Measurements from ENCODE around the gene QPRT.
"Not testable (repeated sequence)": the region's sequence is repeated elsewhere in the genome, so short reads cannot be mapped to it uniquely, and the experiment has no call there.

The QPRT gene

DNA sequence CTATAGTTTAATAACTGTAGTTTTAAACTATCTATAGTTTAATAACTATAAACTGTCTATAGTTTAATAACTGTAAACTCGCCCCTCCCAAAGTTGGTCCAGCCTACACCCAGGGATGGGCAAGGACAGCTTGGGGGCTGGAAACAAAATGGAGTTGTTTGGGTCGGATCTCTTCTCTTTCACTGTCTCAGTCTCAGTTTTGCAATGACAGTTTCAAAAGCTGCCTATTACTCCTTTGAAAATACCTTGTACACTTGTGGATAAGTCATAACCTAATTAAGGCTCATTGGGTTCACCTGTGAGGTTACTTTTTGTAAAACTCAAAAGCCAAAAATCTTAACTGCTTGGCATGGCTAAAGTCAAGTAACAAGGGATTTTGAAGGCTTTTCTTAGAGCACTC is 35.4 kb downstream of the QPRT start:
- DNase-seq (ENCODE audit: low spot score) (no peak), FAIRE-seq (no peak)

DNA sequence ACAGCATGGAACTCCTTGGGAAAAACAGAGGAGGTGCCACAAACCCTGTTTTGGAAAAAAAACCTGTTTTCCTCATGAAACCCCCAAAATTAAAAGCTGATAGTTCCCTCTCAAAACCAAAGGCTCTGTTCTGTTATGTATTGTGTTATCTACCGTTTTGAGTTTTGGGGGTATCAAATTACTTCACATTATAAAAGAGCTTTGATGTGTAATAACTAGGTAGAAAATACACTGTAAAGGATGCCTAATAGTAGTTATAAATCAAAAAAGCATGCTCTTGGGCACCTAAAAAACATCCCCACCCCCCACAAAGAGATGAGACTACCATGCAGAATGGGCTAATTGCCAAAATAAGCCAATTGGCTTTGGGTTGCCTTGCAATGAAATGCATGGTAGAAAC is 36.0 kb downstream of the QPRT start:
- DNase-seq (ENCODE audit: low spot score) (no peak), FAIRE-seq (no peak)

DNA sequence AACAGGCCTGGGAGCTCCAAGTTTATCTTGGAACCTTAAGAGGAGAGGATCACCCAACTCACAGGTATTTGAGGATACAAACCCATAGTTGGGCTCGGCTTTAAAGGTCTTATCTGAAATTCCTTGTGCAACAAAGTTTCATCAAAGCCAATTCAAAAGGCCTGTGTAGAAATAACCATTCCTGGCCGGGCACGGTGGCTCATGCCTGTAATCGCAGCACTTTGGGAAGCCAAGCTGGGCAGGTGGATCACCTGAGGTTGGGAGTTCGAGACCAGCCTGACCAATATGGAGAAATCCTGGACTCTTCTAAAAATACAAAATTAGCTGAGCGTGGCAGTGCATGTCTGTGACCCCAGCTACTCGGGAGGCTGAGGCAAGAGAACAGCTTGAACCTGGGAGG is 38.1 kb downstream of the QPRT start:
- FAIRE-seq = no peak

DNA sequence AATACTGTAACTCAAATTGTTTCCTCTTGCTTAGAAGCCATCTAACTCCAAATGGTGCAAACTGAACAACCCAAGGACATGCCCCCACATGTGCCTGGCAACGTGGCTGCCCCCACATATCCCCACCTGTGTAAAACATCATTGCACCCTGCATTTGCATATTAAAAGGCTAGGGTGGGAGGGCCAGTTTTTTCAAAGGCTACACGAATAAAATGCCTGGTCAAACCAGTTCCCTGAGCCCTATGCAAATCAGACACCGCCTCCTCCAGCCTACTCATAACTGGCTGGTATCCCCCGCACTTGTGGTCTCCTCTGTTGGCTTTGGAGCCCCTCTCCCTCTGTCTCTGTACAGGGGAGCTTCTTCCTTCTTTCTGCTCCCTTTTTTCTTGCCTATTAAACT is 40.1 kb downstream of the QPRT start:
- DNase-seq (ENCODE audit: low spot score) (no peak), FAIRE-seq (no peak)

More for the DNA sequence above, 38.1 kb downstream of the QPRT start:
- no peak for DNase-seq (ENCODE audit: low spot score)

DNA sequence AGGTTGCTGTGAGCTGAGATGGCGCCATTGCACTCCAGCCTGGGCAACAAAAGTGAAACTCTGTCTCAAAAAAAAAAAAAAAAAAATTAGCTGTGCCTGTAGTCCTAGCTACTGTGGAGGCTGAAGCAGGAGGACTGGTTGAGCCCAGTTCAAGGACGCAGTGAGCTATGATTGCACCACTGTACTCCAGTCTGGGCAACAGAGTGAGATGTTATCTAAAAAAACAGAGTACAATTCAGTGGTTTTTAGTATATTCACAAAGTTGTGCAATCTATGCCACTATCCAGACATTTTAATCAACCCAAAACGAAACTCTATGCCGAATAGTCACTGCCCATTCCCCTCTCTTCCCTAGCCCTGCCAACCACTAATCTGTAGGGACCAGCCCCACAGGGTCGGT is 41.7 kb downstream of the QPRT start:
- DNase-seq (ENCODE audit: low spot score) = no peak
- no peak for FAIRE-seq

DNA sequence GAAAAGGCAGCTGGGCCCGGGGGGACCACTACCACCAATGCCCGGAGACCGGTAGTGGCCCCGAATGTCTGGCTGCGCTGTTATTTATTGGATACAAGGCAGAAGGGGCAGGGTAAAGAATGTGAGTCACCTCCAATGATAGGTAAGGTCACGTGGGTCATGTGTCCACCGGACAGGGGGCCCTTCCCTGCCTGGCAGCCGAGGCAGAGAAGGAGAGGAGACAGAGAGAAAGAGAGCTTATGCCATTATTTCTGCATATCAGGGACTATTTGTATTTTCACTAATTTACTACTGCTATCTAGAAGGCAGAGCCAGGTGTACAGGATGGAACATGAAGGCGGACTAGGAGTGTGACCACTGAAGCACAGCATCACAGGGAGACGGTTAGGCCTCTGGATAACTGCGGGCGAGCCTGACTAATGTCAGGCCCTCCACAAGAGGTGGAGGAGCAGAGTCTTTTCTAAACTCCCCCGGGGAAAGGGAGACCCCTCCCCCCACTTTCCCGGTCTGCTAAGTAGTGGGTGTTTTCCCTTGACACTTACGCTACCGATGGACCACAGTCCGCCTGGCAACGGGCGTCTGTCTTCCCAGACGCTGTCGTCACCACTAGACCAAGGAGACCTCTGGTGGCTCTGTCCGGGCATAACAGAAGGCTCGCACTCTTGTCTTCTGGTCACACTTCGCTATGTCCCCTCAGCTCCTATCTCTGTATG is 42.3 kb downstream of the QPRT start:
- DNase-seq (ENCODE audit: low spot score) = peak; percentile 66
- not testable (repeated sequence) for FAIRE-seq

DNA sequence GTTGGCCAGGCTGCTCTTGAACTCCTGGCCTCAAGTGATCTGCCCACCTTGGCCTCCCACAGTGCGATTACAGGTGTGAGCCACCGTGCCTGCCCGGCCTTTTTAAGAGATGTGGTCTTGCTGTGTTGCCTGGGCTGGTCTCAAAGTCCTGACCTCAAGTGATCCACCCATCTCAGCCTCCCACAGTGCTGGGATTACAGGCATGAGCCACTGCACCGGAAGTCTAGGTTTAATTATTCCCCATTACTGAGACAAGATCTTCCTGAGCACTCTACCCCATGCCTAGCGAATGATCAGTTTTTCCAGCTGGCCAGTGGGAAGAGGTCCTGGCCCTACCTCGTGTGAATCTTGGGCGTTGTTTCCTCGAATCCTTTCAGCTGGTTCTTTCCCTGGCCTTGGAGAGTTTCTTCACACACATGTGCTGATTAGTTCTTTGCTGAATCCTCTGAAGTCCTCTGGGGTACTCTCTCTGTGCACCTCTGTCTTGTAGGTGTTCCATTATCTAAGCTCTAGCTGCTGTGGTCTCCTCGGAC is 47.9 kb downstream of the QPRT start:
- FAIRE-seq (no peak), DNase-seq (ENCODE audit: low spot score) (no peak)

DNA sequence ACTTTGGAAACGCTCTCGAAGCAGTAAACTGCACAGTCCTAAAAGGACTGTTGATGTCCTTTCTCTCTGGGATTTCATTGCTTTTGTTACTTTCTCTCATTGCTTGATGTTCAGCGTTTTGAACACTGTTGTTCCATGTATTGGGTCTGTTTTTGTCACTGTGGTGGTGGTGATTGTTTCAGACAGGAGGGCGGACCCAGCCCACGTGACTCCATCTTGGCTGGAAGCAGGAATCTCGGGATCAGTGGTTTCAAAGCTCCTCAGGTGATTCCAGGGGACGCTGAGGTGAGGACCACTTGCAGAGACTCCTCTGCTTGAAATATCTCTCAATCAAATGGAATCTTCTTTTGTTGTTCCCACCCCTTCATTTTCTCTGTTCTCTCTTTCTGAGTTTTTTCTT is 48.5 kb downstream of the QPRT start:
- no peak for DNase-seq (ENCODE audit: low spot score)
- no peak for FAIRE-seq

DNA sequence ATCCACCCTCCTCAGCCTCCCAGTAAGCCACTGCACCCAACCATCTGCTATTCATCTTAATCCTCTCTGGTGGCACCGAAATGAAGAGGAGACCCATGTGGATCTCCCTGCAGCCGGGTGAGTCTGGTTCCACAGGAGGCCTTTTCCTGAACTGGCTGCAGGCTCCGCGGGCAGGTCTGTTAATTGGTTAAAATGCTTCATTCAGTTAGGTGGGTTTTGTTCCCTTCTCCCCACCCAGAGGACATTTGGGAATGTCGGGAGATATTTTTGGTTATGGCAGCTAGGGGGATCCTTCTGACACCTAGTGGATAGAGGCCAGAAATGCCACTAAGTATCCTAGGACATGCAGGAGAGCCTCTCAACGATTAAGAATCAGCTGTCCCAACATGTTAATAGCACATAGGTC is 50.1 kb downstream of the QPRT start:
- FAIRE-seq = no peak

DNA sequence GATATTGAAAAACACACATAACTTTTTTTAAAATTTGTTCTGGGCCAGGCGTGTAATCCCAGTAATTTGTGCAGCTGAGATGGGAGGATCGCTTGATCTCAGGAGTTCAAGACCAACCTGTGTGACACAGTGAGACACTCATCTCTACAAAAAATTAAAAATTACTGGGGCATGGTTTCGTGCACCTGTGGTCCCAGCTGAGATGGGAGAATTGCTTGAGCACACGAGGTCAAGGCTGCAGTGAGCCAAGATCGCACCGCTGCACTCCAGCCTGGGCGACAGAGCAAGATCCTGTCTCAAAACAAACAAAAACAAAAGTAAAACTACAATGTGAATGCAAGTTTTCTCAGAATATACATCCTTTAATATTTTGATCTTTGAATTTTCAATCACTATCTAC is 51.7 kb downstream of the QPRT start:
- FAIRE-seq (no peak), DNase-seq (ENCODE audit: low spot score) (no peak)

More for the DNA sequence above, 50.1 kb downstream of the QPRT start:
- DNase-seq (ENCODE audit: low spot score) = peak; percentile 38

DNA sequence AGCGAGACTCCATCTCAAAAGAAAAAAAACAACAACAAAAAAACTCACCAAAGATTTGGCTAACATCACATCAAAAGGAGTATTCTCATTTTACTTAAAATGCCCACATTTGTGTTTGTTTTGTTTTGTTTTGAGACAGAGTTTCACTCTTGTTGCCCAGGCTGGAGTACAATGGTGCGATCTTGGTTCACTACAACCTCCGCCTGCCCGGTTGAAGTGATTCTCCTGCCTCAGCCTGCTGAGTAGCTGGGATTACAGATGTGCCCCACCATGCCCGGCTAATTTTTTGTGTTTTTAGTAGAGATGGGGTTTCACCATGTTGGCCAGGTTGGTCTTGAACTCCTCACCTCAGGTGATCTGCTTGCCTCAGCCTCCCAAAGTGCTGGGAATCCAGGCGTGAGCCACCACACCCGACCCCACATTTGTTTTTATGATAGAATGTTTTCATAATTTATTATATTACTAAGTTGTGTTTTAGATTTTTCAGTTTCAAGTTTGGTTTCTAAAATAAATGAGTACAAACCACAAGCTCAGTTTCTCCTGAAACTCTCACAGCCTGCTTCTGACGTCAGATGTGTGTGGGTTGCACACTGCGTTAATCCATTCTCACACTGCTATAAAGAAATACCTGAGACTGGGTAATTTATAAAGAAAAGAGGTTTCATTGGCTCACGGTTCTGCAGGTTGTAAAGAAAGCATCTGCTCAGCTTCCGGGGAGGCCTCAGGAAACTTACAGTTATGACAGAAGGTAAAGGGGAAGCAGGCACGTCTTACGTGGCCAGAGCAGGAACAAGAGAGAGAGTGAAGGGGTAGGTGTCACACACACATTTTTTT is 53.0 kb downstream of the QPRT start:
- not testable (repeated sequence) for DNase-seq (ENCODE audit: low spot score); FAIRE-seq

DNA sequence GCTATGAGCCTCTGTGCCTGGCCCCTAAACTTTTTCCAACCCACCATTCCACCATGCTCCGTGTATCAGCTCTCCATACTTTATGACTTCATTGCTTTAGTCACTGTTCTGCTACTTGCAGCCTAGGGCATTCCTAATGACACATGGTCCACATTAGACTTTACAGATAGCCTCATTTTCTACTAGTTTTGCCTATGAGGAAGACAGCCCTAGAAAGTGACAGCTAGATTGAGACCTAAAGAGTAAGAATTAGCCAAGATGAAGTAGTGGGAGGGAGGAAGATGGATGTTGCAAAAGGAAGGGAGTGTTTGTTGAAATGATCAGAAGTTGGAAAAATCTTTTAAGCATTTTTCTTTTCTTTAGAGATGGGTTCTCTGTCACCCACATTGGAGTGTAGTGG is 55.8 kb downstream of the QPRT start:
- FAIRE-seq (no peak), DNase-seq (ENCODE audit: low spot score) (no peak)

DNA sequence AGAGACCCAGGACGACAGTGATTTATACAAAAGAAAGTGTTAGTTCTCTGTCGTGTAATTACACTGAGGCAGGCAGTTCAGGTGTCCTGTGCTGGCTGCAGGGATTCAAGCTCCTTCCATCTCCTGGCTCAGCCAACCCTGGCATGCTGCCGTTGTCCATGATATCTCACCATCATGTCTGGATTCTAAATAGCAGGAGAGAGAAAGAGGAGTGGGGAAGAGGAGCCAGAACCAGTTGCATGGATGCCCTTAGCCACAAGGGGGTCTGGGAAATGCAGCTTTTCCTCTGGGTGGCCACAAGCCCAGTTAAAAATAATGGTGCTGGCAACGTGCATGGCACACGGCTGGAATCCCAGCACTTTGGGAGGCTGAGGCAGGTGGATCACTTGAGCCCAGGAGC is 57.1 kb downstream of the QPRT start:
- DNase-seq (ENCODE audit: low spot score) (no peak), FAIRE-seq (no peak)

DNA sequence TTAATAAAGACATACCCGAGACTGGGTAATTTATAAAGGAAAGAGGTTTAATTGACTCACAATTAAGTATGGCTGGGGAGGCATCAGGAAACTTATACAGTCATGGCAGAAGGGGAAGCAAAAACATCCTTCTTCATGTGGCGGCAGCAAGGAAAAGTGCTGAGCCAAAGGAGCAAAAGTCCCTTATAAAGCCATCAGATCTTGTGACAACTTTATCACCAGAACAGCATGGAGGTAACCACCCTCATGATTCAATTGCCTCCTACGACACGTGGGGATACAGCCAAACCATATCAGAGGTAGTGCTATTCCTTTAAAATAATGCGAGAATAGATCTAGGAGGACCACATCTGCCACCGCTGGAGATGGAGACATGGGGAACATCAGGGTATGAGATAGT is 57.8 kb downstream of the QPRT start:
- DNase-seq (ENCODE audit: low spot score) = no peak
- FAIRE-seq = no peak

DNA sequence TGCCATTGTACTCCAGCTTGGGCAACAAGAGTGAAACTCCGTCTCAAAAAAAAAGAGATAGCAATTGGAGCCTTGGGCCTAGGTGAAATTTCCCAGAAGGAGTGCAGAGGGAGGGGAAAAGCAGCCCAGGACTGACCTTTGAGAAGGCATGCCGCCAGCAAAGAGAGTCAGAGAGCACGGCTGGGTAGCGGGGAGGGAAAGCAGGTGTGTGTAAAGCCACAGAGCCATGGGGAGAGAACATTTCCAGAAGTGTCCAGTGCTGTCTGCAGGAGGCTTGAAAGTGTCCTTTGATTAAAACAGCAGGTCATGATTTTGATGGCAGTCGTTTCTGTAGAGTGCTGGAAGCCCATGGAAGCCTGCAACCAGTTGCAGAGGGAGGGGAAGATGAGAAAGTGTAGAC is 58.7 kb downstream of the QPRT start:
- DNase-seq (ENCODE audit: low spot score) (no peak), FAIRE-seq (no peak)

DNA sequence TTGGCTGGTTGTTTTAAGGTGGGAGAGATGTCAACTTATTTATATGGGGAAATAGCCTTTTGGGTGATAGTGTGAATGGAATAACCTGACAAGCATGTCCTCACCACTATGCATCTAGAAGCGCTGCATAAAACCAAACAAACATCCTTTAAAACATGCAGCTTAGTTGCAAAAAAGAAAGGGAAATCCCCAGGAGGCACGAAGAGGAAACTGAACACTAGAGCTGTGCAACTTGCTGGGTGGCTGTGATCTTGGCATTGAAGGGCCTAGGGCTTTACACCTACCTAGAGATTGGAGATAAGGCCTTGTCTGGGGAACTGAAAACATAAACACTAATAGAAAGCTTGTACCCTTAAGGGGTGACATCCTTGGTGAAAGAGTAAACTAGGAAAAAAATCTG is 59.5 kb downstream of the QPRT start:
- DNase-seq (ENCODE audit: low spot score) = no peak
- no peak for FAIRE-seq

DNA sequence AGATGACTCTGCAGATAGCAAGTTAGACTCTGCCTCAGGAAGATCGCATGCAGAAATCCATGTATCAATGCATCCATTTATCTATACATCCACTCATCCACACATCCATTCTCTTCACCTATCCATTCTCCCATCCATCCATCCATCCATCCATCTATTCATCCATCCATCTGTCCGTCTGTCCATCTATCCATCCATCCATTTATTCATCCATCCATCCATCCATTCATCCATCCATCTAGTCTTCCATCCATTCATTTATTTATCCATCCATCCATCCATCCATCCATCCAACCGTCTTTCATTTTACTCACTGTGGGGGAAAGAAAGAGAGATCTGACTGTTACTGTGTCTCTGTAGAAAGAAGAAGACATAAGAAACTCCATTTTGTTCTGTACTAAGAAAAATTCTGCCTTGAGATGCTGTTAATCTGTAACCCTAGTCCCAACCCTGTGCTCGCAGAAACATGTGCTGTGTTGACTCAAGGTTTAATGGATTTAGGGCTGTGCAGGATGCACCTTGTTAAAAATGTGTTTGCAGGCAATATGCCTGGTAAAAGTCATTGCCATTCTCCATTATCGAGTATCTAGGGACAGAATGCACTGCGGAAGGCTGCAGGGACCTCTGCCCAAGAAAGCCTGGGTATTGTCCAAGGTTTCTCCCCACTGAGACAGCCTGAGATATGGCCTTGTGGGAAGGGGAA is 61.1 kb downstream of the QPRT start:
- DNase-seq (ENCODE audit: low spot score); FAIRE-seq: not testable (repeated sequence)

DNA sequence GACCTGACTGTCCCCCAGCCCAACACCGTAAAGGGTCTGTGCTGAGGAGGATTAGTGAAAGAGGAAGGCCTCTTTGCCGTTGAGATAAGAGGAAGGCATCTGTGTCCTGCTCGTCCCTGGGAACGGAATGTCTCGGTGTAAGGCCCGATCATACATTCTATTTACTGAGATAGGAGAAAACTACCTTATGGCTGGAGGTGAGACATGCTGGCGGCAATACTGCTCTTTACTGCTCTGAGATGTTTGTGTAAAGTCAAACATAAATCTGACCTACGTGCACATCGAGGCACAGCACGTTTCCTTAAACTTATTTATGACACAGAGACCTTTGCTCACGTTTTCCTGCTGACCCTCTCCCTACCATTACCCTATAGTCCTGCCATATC is 61.6 kb downstream of the QPRT start:
- not testable (repeated sequence) for DNase-seq (ENCODE audit: low spot score); FAIRE-seq

DNA sequence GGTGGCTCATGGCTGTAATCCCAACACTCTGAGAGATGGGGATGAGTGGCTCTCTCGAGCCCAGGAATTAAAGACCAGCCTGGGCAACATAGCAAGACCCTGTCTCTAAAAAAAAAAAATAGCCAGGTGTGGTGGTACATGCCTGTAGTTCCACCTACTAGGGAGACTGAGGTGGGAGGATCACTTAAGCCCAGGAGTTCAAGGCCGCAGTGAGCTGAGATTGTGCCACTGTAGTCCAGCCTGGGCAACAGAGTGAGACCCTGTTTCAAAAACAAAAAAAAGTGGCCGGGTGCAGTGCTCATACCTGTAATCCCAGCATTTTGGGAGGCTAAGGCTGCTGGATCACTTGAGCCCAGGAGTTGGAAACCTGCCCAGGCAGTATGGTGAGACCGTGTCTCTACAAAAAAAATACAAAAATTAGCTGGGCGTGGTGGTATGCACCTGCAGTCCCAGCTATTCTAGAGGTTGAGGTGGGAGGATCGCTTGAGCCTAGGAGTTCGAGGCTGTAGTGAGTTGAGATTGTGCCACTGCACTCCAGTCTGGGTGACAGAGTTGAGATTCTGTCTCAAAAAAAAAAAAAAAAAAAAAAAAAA is 63.8 kb downstream of the QPRT start:
- FAIRE-seq = no peak
- DNase-seq (ENCODE audit: low spot score) = no peak

DNA sequence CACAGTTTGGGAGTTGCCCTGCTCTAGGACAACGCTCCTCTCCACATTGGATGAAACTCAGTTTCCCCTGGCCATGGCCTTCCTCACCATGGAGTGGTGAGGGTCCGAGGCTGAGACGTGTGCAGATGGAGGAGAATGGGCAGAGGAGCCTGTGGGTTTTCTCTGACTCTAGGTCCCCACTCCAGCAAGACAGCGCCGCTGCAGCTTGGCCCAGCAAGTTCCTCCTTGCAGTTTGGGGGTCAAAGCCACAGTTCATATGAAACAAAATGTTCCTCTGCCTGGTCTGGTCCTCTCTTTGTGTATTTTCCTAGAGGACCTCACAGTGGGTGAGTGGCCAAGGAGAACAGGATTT is 64.5 kb downstream of the QPRT start:
- FAIRE-seq (no peak), DNase-seq (ENCODE audit: low spot score) (no peak)

DNA sequence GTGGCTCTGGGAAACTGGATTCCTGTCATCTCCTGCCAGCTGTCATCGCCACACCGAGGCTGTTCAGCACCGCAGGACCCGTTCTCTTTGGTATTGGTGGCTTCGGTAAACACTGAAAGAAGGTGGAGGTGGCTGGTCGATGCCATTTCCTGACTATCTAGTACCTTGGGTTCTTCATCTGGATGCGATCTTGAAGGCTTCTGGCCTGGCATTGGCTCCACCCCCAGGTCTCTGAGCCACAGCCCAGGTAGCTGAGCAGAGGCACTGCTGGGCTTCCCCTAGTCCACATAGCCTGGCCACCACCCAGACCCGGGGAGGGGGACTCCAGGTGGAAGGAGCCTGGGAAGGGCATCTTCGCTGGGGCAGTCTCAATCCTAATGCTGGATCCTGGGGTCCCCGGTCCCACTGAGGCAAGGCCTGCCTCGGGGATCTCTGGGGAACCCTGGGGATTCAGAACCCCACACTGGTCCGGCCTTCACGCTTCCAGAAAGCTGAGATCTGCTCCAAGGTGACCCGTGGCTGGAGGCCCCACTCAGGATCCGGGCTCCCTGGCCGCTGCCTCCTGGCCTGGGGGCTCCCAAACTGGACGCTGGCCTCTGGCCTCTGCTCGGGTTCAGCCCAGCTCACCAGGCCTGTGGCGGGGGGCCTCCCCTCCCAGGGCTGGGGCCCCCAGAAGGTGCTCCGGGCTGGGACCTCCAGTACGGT is 65.0 kb downstream of the QPRT start:
- FAIRE-seq = no peak
- DNase-seq (ENCODE audit: low spot score) = no peak

All from RCC 7860 (cell line).